Activated CD8-positive, alpha-beta memory T cell treated with anti-CD3 and anti-CD28 coated beads, Interleukin-2, amount 10 ng/mL, durations not matched to agents 7 days and 5 days (primary cell): ENCODE results near the gene PPP1R15B. TPM values are rescaled to one million over a fixed set of nuclear protein-coding genes. Genes with fewer than 3 reads are reported as not detected.
"Not testable (repeated sequence)": the region's sequence is repeated elsewhere in the genome, so short reads cannot be mapped to it uniquely, and the experiment has no call there.

Experiments
- ATAC-seq: fragments of 150-1000 bp; cut with Tn5 transposase; one replicate; pipeline ENCODE4 v1.10.0; 2021; ENCODE audit warnings: moderate library complexity
- CTCF ChIA-PET: fragments of 350-600 bp; sonication (Branson Sonifier 250); formaldehyde crosslinking; loops from one replicate; lab custom pipeline; 2021; ENCODE audit warnings: antibody characterized with exemption; lab: Charles Lee
- DNase-seq: peaks from one replicate; pipeline ENCODE4 v3.0.0-alpha.2; 2020
- H3K27ac Mint-ChIP-seq: one replicate; pipeline ENCODE4 v1.8.0; 2021; ENCODE audit warnings: mild to moderate bottlenecking, mixed read lengths
- H3K27me3 Mint-ChIP-seq: one replicate; pipeline ENCODE4 v1.8.0; 2021; ENCODE audit warnings: mixed read lengths
- H3K36me3 Mint-ChIP-seq: one replicate; pipeline ENCODE4 v1.8.0; 2021; ENCODE audit warnings: mild to moderate bottlenecking, mixed read lengths
- H3K4me1 Mint-ChIP-seq: one replicate; pipeline ENCODE4 v1.8.0; 2021; ENCODE audit warnings: mixed read lengths
- H3K4me3 Mint-ChIP-seq: one replicate; pipeline ENCODE4 v1.8.0; 2021; ENCODE audit warnings: mild to moderate bottlenecking, moderate library complexity, mixed read lengths
- H3K9me3 Mint-ChIP-seq: one replicate; pipeline ENCODE4 v1.8.0; 2022; ENCODE audit warnings: low read depth, mixed read lengths
- total RNA-seq, 2 experiments: library from RNA; stranded (reverse); gene quantifications; one replicate each; pipeline ENCODE4 v1.2.3, GENCODE V29; 2021

PPP1R15B gene
- total RNA-seq, 2 experiments from 2014 or later: 75.5 to 81.7 TPM

- Mint-ChIP-seq H3K27ac (no peak overlapping the region), H3K36me3 (peaks cover 13% of the 10 kb centered on the region), H3K4me1 (no peaks in the 10 kb centered on the region), H3K9me3 (no peaks in the 10 kb centered on the region), H3K27me3 (no peaks in the 10 kb centered on the region), H3K4me3 (no peak overlapping the region)
- CTCF ChIA-PET: interaction anchor here (16.1 kb wide), 1 partner anchor 22 kb away, joined by 174 read pairs; no protein-coding TSS in a partner anchor
- DNase-seq: peak; percentile 27
- no peak for ATAC-seq
Measured at GRCh38 chr1:204426035-204426436, 14.4 kb upstream of the PPP1R15B start.

DNA sequence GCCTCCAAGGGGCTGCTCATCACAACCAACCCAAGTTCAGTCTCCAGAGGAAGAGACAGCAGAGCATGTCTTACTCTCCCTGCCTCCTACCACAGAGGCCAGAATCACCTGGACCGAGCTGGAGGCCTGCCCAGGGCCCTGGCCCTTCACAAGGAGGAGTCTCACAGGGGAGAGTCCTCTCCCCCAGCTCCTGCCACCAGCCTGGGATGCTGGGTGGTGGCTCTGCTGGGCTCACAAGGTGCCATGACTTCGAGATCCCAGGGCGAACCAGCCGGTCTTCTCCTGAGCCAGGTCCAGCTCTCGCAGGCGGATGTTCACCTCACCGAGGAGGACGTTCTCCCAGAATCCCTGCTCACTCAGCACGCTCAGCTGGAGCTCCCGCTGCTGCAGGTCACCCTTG lies 13.0 kb upstream of the PPP1R15B start:
- CTCF ChIA-PET: interaction anchor here (0.9 to 16.1 kb wide), 2 partner anchors 23 to 77 kb away, joined by 4 to 174 read pairs; no protein-coding TSS in a partner anchor

GRCh38 chr1:204422061-204422705 lies 10.6 kb upstream of the PPP1R15B start:
- CTCF ChIA-PET: interaction anchor here (1.2 to 2.3 kb wide), 3 partner anchors 9 to 385 kb away, joined by 3 to 15 read pairs (median 6); no protein-coding TSS in a partner anchor
- H3K27me3 Mint-ChIP-seq, H3K27ac Mint-ChIP-seq: not testable (repeated sequence)

More for the DNA sequence above, 13.0 kb upstream of the PPP1R15B start:
- DNase-seq (no peak), ATAC-seq (no peak)
- no peaks in the 10 kb centered on the region for H3K9me3 Mint-ChIP-seq
- peaks cover 15% of the 10 kb centered on the region for H3K36me3 Mint-ChIP-seq
- no peak overlapping the region for H3K4me3 Mint-ChIP-seq
- peaks cover 6% of the 10 kb centered on the region for H3K4me1 Mint-ChIP-seq
- H3K27ac Mint-ChIP-seq: no peak overlapping the region
- H3K27me3 Mint-ChIP-seq: no peaks in the 10 kb centered on the region

GRCh38 chr1:204421441-204421840 lies 9.8 kb upstream of the PPP1R15B start:
- ATAC-seq: no peak
- no peaks in the 10 kb centered on the region for H3K27me3 Mint-ChIP-seq
- CTCF ChIA-PET: interaction anchor here (1.2 to 2.3 kb wide), 2 partner anchors 10 to 82 kb away, joined by 6 to 15 read pairs; no protein-coding TSS in a partner anchor
- peaks cover 14% of the 10 kb centered on the region for H3K36me3 Mint-ChIP-seq
- no peak overlapping the region for H3K27ac Mint-ChIP-seq
- peaks cover 28% of the 10 kb centered on the region for H3K4me1 Mint-ChIP-seq
- no peak overlapping the region for H3K4me3 Mint-ChIP-seq
- peak; percentile 2 for DNase-seq
- H3K9me3 Mint-ChIP-seq: no peaks in the 10 kb centered on the region

More at GRCh38 chr1:204422061-204422705, 10.6 kb upstream of the PPP1R15B start:
- peak; percentile 9 for DNase-seq
- H3K9me3 Mint-ChIP-seq, ATAC-seq, H3K4me3 Mint-ChIP-seq: not testable (repeated sequence)
- Mint-ChIP-seq H3K4me1 (peaks cover 26% of the 10 kb centered on the region), H3K36me3 (peaks cover 16% of the 10 kb centered on the region)

DNA sequence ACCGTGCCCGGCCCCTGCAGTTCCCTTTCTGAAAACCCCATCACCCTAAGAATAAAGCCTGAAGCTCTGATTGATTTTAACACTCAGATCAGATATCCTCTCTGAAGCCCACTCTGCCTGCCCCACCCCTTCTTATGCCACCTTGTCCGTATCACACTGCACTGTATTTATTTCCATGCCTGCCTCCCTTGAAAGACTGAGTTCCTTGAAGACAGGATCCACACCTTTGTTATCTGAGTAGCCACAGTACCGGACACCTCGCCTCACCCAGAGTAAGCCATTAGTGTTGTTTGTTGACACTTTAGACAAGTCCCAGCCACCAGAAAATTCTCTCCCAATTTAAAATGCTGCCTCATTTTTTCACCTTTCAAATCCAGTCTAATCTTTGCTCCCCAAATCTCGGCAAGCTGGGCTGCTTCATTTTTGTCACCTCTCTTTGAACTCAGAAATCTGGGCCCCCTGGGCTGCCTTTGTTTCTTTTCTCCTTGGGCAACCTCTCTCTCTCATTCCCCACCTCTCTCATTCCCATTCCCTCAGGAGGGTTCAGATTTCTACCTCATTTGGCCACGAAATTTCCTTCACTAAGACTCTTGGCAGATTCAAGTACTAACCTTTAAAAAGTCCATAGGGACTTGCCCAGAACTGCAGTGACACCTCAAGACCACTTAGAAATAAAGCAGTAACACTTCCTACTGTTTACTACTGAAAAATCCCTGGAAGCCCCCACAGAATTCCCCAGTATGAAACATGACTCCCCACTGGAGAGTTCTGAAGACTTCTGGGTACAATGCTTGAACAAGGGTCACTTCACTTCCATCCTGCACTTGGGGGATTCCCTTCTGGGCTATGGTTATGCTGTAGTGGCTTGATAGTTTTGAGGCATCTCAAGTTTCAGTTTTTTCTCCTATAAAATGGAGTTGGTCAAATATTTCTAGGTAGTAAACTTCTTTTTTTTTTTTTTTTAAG lies 8.7 kb upstream of the PPP1R15B start:
- CTCF ChIA-PET: interaction anchor here (4.7 kb wide), 1 partner anchor 11 kb away, joined by 30 read pairs; no protein-coding TSS in a partner anchor
- Mint-ChIP-seq H3K27me3 (no peaks in the 10 kb centered on the region), H3K27ac (no peak overlapping the region), H3K9me3 (no peaks in the 10 kb centered on the region), H3K4me3 (no peak overlapping the region), H3K4me1 (peaks cover 29% of the 10 kb centered on the region), H3K36me3 (peaks cover 7% of the 10 kb centered on the region)
- ATAC-seq (no peak), DNase-seq (peak; percentile 33)

DNA sequence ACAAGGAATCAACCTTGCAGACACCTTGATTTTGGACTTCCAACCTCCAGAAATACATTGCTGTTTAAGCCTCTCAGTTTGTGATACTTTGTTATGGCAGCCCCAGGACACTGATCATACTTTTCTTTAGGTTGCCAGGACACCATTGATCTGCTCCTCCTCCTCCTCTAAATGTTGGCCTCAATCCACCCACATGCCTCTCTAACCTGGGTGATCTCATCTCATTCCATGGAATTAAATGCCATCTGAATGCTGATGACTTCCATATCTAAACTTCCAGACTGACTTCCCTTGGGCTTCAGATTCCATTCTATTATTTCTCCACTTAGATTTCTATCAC lies 7.4 kb upstream of the PPP1R15B start:
- CTCF ChIA-PET: interaction anchor here (4.7 kb wide), 1 partner anchor 12 kb away, joined by 30 read pairs; no protein-coding TSS in a partner anchor
- DNase-seq (peak; percentile 21), ATAC-seq (no peak)
- Mint-ChIP-seq H3K27me3 (no peaks in the 10 kb centered on the region), H3K4me1 (peaks cover 31% of the 10 kb centered on the region), H3K27ac (no peak overlapping the region), H3K36me3 (peaks cover 7% of the 10 kb centered on the region), H3K9me3 (no peaks in the 10 kb centered on the region), H3K4me3 (no peak overlapping the region)

- peaks cover 7% of the 10 kb centered on the region for H3K36me3 Mint-ChIP-seq
- ATAC-seq (peak; percentile 57), DNase-seq (peak; percentile 56)
- H3K4me3 Mint-ChIP-seq: no peak overlapping the region
- no peaks in the 10 kb centered on the region for H3K27me3 Mint-ChIP-seq
- CTCF ChIA-PET: interaction anchor here (0.6 to 4.7 kb wide), 7 partner anchors 13 to 388 kb away, joined by 3 to 30 read pairs (median 3); partner anchors contain the start of gene PIK3C2B
- no peak overlapping the region for H3K27ac Mint-ChIP-seq
- H3K4me1 Mint-ChIP-seq: peaks cover 31% of the 10 kb centered on the region
- H3K9me3 Mint-ChIP-seq: no peaks in the 10 kb centered on the region
Measured at GRCh38 chr1:204418174-204419063, 6.8 kb upstream of the PPP1R15B start.

GRCh38 chr1:204417074-204417997 lies 5.7 kb upstream of the PPP1R15B start:
- Mint-ChIP-seq H3K27me3 (no peaks in the 10 kb centered on the region), H3K9me3 (no peaks in the 10 kb centered on the region), H3K36me3 (peaks cover 7% of the 10 kb centered on the region), H3K4me3 (no peak overlapping the region), H3K4me1 (peaks cover 38% of the 10 kb centered on the region), H3K27ac (no peak overlapping the region)
- DNase-seq (peak; percentile 42), ATAC-seq (peak; percentile 50)
- CTCF ChIA-PET: interaction anchor here (0.9 to 4.7 kb wide), 8 partner anchors 14 to 390 kb away, joined by 3 to 30 read pairs (median 4); partner anchors contain the start of gene PIK3C2B

DNA sequence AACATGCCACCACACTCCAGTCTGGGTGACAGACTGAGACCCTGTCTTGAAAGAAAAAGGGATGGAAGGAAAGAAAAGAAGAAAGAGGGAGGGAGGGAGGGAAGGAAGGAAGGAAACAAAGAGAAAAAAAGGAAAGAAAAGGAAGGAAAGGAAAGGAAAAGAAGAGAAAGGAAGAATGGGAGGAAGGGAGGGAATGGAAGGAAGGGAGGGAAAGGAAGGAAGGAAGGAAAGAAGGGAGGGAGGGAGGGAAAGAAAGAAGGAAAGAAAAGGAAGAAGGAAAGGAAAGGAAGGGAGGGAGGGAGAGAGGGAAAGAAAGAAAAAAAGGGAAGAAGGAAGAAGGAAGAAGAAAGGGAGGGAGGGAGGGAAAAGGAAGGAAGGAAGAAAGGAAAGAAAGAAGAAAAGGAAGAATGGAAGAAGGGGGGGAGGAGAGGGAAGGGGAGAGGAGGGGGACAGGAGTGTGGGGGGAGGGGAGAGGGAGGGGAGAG lies 5.0 kb upstream of the PPP1R15B start:
- H3K27ac Mint-ChIP-seq: no peak overlapping the region
- no peak overlapping the region for H3K4me3 Mint-ChIP-seq

GRCh38 chr1:204415351-204415750 lies 3.7 kb upstream of the PPP1R15B start:
- Mint-ChIP-seq H3K27ac (no peak overlapping the region), H3K36me3 (peaks cover 7% of the 10 kb centered on the region), H3K27me3 (no peaks in the 10 kb centered on the region), H3K4me3 (no peak overlapping the region), H3K9me3 (no peaks in the 10 kb centered on the region), H3K4me1 (peaks cover 38% of the 10 kb centered on the region)
- CTCF ChIA-PET: interaction anchor here (1.1 to 3.5 kb wide), 5 partner anchors 16 to 392 kb away, joined by 3 to 16 read pairs (median 5); no protein-coding TSS in a partner anchor
- DNase-seq: peak; percentile 15
- ATAC-seq: no peak

More for the DNA sequence above, 5.0 kb upstream of the PPP1R15B start:
- CTCF ChIA-PET: interaction anchor here (0.9 to 4.7 kb wide), 5 partner anchors 15 to 91 kb away, joined by 3 to 30 read pairs (median 5); no protein-coding TSS in a partner anchor
- no peak for DNase-seq
- Mint-ChIP-seq H3K4me1 (peaks cover 40% of the 10 kb centered on the region), H3K9me3 (no peaks in the 10 kb centered on the region), H3K27me3 (no peaks in the 10 kb centered on the region), H3K36me3 (peaks cover 7% of the 10 kb centered on the region)
- ATAC-seq: no peak

- Mint-ChIP-seq H3K27ac (peak overlapping the region; percentile 20), H3K4me1 (peaks cover 29% of the 10 kb centered on the region), H3K36me3 (peaks cover 16% of the 10 kb centered on the region), H3K9me3 (no peaks in the 10 kb centered on the region), H3K4me3 (no peak overlapping the region), H3K27me3 (no peaks in the 10 kb centered on the region)
- no peak for ATAC-seq
- peak; percentile 0 for DNase-seq
- CTCF ChIA-PET: interaction anchor here (1.1 to 3.5 kb wide), 5 partner anchors 16 to 89 kb away, joined by 3 to 16 read pairs (median 7); no protein-coding TSS in a partner anchor
Measured at GRCh38 chr1:204414016-204414415, 2.4 kb upstream of the PPP1R15B start.
